Left renal pelvis (tissue), 4 donors: ENCODE data around the gene TRAF3. TPM values are rescaled to one million over a fixed set of nuclear protein-coding genes. Genes with fewer than 3 reads are reported as not detected.

ENCODE experiments used
- DNase-seq, 4 donors: peaks; one replicate each; pipeline ENCODE4 v3.0.0-alpha.2; 2013; ENCODE audit warnings: low read depth in 4 of 4, low spot score in 3 of 4
- polyA plus RNA-seq, 4 donors: library from polyadenylated mRNA; unstranded; fragments of 120-200 nt; gene quantifications; one replicate each; pipeline ENCODE4 v1.2.1, GENCODE V29; 2013; ENCODE audit not compliant: insufficient read length in 4 of 4

Gene TRAF3
- polyA plus RNA-seq, 4 donors = 13.9 to 17.0 (median 15.5) TPM

DNA sequence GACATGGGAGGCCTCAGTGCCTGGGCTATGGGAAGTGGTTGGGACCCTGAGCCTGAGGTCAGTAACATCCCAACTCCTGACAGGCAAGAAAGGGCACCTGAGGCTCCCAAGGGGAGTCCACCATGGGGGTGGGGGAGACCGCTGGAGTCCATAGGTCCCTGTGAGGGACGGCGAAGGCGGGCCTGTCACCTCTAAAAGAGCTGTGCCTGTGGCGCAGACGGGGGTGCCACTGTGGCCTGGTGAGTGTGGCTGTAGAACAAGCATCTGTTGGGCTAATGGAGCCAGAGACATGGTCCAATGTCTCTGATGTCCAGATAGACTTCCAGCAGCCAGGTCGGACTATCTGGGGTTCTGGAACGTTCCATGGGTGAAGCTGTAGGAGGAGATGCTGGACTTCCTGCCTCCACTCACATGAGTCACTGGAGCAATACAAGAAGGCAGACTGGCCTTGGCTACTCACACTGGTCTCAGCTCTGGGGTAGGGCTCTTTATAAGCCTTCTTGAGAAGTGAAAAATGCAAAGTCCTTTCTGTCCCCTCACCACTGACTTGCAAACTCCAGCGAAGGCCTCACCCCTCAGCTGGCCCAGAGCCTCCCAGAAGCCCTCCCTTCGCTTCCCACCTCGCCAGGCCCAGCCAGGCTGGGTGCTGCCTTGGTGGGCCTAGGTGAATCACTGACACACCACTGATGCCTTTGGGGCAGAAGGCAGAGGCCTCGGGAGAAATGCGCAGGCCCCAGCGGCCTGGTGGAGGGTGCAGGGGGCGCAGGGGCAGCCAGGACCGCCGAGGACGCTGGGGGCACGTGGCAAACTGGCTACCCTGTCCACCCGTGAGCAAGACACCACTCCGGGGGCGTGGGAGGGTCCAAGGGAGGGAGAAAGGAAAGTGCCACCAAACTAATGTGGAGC, 1.1 kb upstream of the TRAF3 start:
- DNase-seq = no peak

DNA sequence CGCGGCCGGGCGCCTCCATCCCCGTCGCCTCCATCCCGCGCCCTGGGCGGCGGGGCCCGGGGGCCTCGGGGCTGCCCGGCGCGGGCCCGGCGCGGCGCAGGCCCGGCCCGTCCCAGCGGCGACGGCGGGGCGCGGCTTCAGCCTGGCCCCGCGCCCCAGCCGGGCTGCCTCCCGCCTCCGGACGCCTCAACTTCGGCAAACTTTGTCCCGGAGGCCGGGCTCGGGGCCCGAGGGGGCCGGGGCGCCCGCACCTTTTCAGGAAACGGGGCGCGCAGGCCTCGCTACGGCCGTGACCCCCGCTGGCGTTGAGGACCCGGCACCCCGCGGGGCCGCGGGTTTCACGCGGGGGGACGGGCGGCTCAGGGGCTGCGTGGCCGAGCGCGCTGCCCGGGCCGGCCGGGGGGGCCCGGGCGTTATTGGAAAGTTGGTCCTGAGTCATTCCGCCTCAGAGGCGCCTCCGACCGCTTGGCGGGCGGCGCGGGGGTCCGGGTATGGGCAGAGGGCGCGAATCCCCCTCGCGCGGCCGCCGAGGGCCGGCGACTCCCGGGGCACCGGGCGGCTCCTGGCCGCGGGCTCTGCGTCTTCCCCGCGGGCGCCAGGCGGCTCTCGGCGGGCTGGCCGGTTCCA, 575 bp downstream of the TRAF3 start:
- no peak for DNase-seq

DNA sequence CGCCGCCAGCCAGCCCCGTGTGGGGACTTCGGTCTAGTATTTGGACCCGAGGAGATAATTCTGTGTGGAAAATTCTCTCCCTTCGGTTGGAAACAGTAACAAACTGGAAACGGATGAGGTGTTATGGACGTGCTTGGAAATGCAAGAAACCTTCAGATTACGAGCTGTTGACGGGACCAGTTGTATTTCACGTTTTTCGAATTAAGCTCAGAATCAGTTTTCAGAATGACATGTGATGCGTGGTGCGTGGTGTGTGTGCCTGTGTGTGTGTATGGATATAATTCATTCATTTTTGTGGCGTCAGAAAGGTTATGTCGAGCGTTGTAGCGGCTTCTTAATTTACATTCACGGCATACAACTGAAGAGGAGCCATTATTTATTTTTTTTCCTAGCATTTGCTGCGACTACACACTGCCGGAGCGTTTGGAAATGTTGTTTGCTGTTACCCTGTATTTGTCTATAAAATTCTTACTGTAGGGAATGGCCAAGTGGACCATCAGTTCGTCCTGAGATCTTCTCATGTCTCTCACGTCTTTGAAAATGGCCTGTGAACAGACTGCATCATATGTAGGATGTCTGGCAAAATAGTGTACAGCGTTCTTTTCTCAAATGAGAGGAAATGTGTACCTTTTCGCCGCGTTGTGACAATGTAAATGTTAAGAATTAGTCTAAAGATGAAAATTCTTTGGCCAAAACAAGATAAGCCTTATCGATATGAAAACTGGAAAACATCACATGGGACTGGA, 1.3 kb downstream of the TRAF3 start:
- no peak for DNase-seq

DNA sequence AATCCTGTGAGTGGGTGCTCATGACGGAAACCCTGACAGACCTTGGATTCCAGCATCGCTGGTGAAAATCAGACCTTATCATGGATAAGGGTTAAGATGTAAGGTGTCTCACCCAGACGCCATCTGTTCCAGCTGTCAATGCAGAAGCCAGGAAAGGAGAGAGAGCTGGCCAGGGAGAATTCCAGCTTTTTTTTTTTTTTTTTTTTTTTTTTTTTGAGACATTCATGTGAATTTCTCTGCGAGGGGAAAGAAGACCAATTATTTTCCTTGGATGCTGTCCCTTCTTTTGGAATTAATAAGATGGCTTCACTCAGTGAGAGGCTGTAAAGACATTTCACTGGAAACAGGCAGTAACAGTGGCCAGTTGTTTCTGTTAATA, 1.8 kb downstream of the TRAF3 start:
- DNase-seq = no peak

DNA sequence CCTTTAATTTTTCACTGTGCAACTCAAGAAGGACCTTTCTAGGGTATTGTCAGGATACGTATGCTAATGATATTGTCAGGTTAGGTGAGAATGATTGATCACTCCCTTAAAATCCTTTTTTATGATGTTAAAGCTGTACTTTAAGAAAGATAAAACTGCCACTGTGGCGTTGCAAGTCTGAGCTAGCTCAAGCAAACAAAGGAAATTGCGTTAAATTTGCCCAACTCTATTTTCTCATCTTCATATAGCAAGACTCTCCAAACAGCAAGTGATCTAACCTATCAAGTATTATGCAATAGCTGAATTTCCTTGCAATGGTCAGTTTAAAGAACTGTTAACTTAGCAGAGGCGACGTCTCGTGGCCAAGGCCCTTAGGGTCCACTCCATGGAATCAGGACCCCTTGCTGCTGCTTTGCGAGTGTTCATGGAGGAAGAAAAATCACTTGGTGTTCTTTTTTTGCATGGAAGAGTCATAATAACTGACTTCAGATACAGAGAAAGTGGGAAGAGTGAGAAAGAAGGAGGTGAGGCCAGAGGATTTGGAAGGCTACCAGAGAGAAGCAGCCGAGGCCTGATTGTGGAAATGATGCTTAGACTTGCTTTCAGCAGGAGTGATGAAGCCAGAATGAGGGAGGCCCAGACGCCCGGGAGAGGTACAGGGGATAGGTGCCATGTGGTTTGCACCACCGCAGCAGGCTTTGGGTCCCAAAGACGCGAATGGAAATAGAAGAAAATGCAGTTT, 2.5 kb downstream of the TRAF3 start:
- DNase-seq = no peak

DNA sequence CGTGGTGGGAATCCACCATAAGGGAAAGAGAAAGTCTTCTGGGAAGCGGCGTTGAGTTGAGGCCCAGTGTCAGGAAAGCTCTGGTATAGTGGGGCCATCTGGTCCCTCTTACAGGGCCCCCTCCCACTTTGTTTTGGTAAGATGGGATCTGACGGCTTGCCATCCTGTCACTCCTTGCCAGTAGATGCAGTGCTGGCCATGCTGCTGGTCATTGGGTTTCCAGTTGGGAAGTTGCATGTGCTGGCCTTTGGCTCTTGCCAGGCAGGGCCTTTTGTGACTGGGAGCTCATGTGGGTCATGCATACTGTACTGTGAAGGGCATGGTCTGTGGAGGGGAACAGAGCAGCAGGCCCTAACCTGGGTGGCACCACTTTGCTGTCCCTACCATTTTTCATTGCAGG, 3.8 kb downstream of the TRAF3 start:
- no peak for DNase-seq

DNA sequence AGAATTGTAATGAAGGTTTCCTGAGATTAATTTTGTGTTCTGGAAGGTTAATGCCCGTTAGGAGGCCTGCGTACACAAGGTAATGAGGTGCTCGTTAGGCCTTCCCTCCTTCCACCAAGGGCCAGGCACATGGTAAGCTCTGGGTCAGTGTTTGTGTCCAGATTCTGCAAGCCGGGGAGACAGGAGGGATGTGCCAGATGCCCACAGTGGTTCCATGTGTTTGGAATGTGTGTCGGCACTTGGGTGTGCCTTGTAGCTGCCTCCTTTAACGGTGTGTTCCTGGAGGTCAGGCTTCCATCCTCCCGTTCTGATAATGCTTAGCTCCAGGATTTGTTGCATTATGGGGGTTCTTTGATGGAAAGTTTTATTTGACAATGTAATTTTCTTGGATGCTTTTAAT, 5.7 kb downstream of the TRAF3 start:
- no peak for DNase-seq

DNA sequence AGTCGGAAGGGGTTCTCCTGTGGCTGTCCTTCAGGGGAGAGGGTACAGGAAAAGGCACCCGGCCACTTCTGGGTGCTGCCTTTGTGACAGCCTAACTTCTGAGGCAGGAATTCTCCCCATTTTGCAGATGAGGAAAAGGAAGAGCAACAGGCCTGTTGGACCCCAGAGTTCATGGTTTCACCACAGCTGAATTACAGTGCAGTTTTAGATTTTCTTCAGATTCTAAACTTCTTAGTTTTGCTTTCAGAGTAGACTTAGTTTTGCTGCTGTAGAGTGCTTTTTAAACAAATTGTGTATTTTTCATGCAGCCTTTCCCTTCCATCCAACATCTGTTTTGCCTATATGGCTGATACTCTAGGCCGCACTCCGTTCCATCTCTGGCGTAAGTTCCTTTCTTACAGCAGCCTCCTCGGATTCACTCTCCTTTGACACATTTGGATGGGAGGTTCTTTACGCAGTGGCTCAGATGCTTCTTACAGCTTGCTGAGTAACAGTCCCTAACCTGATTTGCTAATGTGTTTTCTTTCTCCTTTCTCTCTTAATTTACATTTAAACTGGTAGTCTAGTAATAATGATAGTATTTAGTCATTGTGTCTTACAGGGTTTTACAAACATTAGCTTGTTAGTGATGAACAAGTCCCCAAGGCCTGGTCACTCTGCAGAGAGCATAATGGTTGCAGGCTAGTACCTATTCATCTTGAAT, 7.8 kb downstream of the TRAF3 start:
- DNase-seq = no peak

DNA sequence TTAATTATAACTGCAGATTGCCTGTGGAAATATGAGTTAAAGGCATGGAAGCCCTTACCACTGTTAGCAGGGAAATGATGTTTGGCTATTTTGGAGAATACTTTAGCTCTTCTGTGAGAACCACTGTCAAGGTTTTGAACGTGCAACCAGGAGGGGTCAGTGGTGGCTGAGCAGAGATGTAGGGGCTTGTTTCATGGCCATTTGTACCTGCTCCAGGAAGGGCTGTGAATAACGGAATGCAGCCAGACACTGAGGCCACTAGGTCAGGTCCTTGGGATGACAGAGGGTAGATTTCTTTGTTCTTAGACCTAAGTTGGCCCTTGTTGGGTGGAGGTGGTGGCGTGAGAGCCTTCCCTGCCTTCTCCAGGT, 8.3 kb downstream of the TRAF3 start:
- DNase-seq = no peak

DNA sequence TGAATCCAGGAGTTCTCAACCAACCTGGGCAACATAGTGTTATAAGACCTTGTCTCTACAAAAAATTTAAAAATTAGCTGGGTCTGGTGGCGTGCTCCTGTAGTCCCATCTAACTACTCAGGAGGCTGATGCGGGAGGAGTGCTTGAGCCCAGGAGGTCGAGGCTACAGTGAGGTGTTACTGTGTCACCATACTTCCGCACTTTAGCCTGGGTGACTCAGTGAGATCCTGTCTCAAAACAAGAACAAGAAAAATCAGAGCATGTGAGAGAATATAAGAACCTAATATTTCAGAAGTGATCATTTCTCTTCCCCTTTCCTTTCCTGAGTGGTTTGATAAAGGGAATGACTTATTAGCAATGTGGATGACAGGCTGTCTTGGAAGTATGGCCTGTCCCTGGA, 9.5 kb downstream of the TRAF3 start:
- no peak for DNase-seq

DNA sequence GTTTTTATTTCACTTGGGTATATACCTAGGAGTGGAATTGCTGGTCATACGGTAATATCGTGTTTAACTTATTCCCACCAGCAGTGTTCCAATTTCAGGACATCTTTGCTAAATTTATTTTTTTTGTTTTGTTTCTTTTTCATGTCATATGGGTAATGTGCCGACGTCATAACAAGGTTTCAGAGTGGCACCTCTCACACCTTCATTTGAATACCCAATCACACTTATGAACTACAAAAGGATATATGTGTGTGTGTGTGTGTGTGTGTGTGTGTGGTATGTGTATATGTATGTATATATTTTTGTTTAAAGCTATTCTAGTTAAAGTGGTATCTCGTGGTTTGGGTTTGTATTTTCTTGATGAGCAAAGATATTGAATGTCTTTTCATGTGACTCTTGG, 12.1 kb downstream of the TRAF3 start:
- no peak for DNase-seq

DNA sequence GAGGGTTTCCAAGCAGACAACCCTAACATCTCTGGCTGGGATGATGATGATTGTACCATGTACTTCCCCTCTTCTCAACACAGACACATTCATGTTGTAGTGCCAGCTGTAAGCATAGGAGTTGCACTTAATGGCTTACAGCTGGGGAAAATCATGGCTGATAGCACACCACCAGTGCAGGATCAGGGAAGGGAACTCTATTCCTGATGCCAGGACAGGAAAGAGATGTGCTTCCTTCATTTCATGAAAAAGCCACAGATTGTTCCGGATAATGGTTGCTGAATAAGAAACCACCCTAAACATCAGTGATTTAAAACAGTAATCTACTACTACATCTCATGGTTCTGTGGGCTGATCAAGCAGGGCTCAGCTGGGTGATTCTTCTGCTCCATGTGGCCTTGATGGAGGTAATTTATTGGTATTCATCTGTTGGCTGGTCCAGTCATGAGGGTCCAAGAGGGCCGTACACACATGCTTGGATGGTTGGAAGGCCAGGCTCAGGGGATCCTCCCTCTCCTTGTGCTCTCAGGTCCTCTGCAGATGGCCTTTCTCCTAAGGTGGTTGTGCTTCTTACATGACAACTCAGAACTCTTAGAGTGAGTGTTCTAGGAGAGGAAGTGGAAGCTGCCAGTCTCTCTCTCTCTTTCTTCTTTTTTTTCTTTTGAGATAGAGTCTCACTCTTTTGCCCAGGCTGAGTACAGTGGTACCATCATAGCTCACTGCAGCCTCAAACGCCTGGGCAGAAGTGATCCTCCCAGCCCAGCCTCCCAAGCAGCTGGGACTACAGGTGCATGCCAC, 16.5 kb downstream of the TRAF3 start:
- DNase-seq = no peak

DNA sequence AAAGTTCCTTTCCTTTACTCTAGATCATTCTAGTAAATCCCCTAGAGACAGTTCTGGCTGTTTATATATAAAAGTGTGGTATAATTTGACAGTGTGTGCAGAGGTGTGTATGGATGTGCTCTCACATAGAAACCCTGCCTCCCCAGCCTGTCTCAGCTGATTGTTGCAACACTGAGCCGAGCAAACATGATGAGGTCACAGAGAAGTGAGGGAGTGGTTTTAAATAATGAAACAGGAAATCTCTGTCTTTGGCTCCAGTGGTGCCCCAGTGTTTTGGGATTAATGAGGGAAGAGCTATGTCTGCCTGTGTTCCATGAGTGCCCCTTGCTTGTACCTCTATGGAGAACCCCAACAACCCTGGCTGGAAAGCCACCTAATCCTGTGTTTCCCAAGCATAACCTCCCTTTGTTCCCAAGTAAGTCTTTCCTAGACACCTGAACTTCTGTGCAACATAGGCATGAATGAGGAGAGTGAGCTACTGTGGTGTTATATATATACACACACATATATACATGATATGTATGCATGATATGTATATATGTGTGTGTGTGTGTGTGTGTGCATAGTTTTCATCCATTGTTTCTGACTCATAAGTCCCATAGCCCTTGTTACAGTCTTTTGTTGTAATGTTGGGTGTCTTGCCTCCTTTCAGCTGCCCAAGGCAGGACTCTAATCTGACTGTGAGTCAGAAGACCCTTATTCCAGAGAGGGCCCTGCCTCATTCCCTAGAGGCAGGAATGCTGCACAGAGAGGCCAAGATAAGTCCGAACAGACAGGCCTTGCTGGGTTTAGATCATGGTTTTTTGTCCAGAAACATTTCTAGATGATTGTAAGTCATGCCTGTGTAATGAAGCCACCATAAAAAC, 18.0 kb downstream of the TRAF3 start:
- DNase-seq = peak in 1 of 4 donors; percentile 30

DNA sequence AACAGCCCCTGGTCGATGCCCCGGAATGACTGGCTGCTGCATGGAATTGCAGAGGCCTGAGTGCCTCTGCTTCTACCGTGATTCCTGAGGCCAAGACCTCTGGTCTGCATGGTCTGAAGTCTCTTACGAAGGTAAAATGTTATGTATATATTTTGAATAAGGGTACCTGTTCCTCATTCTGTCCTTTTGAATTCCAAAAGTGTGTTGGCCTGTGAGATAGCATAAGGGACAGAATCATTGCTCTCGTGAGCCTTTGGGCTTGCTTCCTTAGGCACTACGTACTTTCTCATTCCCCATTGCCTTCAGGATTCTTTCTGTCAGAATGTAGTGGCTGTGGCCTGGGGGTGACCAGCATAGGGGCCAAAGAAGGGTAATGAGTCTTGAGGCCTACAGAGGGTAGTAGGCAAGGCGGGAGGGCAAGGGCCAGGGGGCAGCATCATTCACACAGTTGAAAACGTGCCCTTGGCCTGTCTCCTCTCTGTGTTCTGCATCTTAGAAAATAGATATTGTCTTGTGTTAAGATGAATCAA, 19.5 kb downstream of the TRAF3 start:
- DNase-seq = no peak

DNA sequence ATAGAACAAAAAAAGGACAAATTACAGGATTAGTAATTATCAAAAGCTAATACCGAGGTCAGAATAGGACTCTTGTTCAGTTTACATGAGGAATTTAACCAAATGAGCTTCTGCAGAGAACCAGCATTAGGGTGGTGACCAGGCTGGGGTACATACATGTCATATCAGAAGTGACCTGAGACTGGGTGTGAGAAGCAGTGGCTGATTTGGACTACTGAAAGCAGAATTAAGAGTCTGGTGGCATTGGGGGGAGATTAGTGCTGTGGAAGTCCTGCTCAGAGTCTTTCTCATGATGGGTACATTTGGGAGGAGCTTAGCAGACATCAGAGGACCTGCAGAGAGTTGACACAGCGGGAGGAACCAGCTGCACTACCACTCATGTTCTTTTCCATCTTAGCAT, 21.7 kb downstream of the TRAF3 start:
- DNase-seq = no peak

DNA sequence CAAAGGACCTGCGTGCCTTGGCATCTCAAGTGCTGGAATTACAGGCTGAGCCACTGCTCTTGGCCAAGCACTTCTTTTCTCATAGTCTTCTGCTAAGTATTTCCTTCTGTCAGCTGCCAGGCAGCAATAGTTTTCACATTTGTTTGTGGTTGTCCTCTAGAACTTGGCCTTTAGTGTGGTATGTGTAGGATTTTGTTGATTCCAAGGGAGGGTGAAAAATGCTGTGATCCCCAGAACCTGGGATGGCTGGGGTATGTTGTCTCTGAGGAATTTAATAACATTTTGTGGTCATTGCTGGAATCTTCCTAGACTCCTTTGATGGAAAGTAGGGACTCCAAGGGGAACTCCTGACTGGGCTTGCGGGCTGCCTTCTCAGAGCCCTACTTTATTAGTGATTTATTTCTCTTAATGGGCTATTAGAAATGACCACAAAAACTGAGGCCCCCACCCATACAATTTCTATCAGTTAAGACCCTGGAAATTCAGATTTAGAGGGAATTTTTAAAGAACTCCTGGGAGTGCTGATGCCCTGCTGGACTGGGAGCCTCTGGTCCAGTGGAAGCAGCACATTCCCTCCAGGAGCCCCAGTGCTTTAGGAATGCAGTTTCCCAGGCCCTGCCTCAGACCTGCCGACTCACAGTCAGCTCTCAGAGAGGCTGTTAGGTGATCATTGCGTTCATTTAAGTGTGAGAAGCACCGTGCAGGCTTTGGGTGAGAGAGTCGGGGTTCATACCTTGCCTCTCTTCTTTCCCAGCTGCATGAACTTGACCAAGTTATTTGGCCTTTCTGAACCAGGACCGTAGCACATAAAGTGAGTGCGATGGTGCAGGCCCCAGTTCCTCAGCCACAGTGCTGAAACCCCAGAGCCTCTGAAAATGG, 22.7 kb downstream of the TRAF3 start:
- DNase-seq = no peak

DNA sequence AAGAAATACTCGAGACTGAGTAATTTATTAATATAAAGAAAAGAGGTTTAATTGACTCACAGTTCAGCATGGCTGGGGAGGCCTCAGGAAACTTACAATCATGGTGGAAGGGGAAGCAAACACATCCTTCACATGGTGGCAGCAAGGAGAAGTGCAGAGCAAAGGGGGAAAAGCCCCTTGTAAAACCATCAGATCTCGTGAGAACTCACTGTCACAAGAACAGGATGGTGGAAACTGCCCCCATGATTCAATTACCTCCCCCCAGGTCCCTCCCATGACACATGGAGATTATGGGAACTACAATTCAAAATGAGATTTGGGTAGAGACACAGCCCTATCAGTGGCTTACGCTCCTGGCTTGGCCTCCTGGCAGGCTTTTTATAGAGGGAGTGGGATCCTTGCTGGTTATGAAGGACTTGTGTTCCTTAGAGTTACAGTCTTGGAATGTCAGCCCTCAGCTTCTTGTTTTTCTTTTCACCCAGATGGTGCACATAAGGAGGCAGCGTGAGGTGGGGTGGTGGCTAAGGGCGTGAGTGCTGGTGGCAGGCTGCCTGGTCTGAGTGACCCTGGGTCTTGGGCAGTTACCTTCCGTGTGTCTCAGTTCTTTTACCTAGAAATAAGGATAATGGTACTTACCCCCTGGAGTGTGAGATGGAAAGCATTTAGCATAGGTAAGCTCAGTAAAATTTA, 25.7 kb downstream of the TRAF3 start:
- DNase-seq = no peak
